Parathyroid adenoma (tissue), 2 donors: Measurements from ENCODE around the gene SPP1.
"Not testable (repeated sequence)": the region's sequence is repeated elsewhere in the genome, so short reads cannot be mapped to it uniquely, and the experiment has no call there.

Experiments
- H2AFZ ChIP-seq: fragments of 300-600 bp; sonication (generic); one replicate; pipeline ENCODE4 v1.7.0; 2017; ENCODE audit warnings: antibody characterized with exemption, mild to moderate bottlenecking
- H3K27ac ChIP-seq: fragments of 300-600 bp; sonication (generic); one replicate; pipeline ENCODE4 v1.7.0; 2017
- H3K27me3 ChIP-seq: fragments of 300-600 bp; sonication (generic); one replicate; pipeline ENCODE4 v1.7.0; 2017; ENCODE audit warnings: low read length; ENCODE audit not compliant: control insufficient read depth, insufficient read depth
- H3K36me3 ChIP-seq: fragments of 300-600 bp; sonication (generic); one replicate; pipeline ENCODE4 v1.7.0; 2017; ENCODE audit warnings: low read length; ENCODE audit not compliant: control insufficient read depth, insufficient read depth
- H3K4me1 ChIP-seq: fragments of 300-600 bp; sonication (generic); one replicate; pipeline ENCODE4 v1.7.0; 2017; ENCODE audit warnings: control low read depth
- H3K4me2 ChIP-seq: fragments of 300-600 bp; sonication (generic); one replicate; pipeline ENCODE4 v1.7.0; 2017; ENCODE audit warnings: low read length
- H3K4me3 ChIP-seq: fragments of 300-600 bp; sonication (generic); one replicate; pipeline ENCODE4 v1.7.0; 2017; ENCODE audit warnings: low read depth, low read length
- H3K79me2 ChIP-seq: fragments of 300-600 bp; sonication (generic); one replicate; pipeline ENCODE4 v1.7.0; 2017; ENCODE audit warnings: control low read depth
- H3K9ac ChIP-seq: fragments of 300-600 bp; sonication (generic); one replicate; pipeline ENCODE4 v1.7.0; 2017; ENCODE audit warnings: mild to moderate bottlenecking
- H3K9me3 ChIP-seq: fragments of 300-600 bp; sonication (generic); one replicate; pipeline ENCODE4 v1.7.0; 2017; ENCODE audit warnings: low read length; ENCODE audit not compliant: control insufficient read depth
- TF ChIP-seq, protein P1 (sequence below): fragments of 300-600 bp; sonication (generic); IDR thresholded peaks from one replicate; pipeline ENCODE4 v1.7.0; 2017; ENCODE audit warnings: antibody characterized with exemption, mild to moderate bottlenecking
- donor health status: primary hyperparathyroidism.

Gene SPP1

GRCh38 chr4:87938746-87939145 lies 36.8 kb upstream of the SPP1 start:
- no peaks in the 10 kb centered on the region for H3K9me3 ChIP-seq
- no peak overlapping the region for H3K9ac ChIP-seq
- no peaks in the 10 kb centered on the region for H3K79me2 ChIP-seq
- no peak overlapping the region for H3K4me3 ChIP-seq
- H2AFZ ChIP-seq = no peak overlapping the region
- H3K27me3 ChIP-seq = no peaks in the 10 kb centered on the region
- no peaks in the 10 kb centered on the region for H3K4me1 ChIP-seq
- no peak overlapping the region for H3K27ac ChIP-seq
- H3K36me3 ChIP-seq = no peaks in the 10 kb centered on the region
- TF ChIP-seq, protein P1, sequence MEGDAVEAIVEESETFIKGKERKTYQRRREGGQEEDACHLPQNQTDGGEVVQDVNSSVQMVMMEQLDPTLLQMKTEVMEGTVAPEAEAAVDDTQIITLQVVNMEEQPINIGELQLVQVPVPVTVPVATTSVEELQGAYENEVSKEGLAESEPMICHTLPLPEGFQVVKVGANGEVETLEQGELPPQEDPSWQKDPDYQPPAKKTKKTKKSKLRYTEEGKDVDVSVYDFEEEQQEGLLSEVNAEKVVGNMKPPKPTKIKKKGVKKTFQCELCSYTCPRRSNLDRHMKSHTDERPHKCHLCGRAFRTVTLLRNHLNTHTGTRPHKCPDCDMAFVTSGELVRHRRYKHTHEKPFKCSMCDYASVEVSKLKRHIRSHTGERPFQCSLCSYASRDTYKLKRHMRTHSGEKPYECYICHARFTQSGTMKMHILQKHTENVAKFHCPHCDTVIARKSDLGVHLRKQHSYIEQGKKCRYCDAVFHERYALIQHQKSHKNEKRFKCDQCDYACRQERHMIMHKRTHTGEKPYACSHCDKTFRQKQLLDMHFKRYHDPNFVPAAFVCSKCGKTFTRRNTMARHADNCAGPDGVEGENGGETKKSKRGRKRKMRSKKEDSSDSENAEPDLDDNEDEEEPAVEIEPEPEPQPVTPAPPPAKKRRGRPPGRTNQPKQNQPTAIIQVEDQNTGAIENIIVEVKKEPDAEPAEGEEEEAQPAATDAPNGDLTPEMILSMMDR = no peak
- no peak overlapping the region for H3K4me2 ChIP-seq

GRCh38 chr4:87939978-87940690 lies 35.4 kb upstream of the SPP1 start:
- Histone ChIP-seq H3K9me3 (no peaks in the 10 kb centered on the region), H3K27ac (no peak overlapping the region), H3K4me2 (no peak overlapping the region), H3K9ac (no peak overlapping the region), H3K4me1 (no peaks in the 10 kb centered on the region), H3K79me2 (no peaks in the 10 kb centered on the region), H3K27me3 (no peaks in the 10 kb centered on the region), H2AFZ (no peak overlapping the region), H3K4me3 (no peak overlapping the region), H3K36me3 (no peaks in the 10 kb centered on the region)
- TF ChIP-seq, protein P1 = no peak

GRCh38 chr4:87940809-87941208 lies 34.7 kb upstream of the SPP1 start:
- H3K4me2 ChIP-seq, H3K36me3 ChIP-seq, H3K27me3 ChIP-seq, H3K9me3 ChIP-seq, H2AFZ ChIP-seq, H3K27ac ChIP-seq, H3K4me1 ChIP-seq, H3K79me2 ChIP-seq, H3K9ac ChIP-seq, H3K4me3 ChIP-seq: not testable (repeated sequence)

GRCh38 chr4:87941537-87942392 lies 33.7 kb upstream of the SPP1 start:
- no peak overlapping the region for H3K4me2 ChIP-seq
- H3K36me3 ChIP-seq = no peaks in the 10 kb centered on the region
- H3K9me3 ChIP-seq = no peaks in the 10 kb centered on the region
- no peaks in the 10 kb centered on the region for H3K79me2 ChIP-seq
- TF ChIP-seq, protein P1 = no peak
- H3K27me3 ChIP-seq = no peaks in the 10 kb centered on the region
- H3K27ac ChIP-seq = no peak overlapping the region
- no peak overlapping the region for H2AFZ ChIP-seq
- H3K4me3 ChIP-seq = no peak overlapping the region
- no peaks in the 10 kb centered on the region for H3K4me1 ChIP-seq
- no peak overlapping the region for H3K9ac ChIP-seq

GRCh38 chr4:87943660-87944149 lies 31.8 kb upstream of the SPP1 start:
- H3K27me3 ChIP-seq = no peaks in the 10 kb centered on the region
- H3K27ac ChIP-seq = no peak overlapping the region
- H3K9ac ChIP-seq = no peak overlapping the region
- H3K36me3 ChIP-seq = no peaks in the 10 kb centered on the region
- no peaks in the 10 kb centered on the region for H3K9me3 ChIP-seq
- no peak overlapping the region for H3K4me3 ChIP-seq
- H3K4me2 ChIP-seq = no peak overlapping the region
- no peak overlapping the region for H2AFZ ChIP-seq
- TF ChIP-seq, protein P1 = no peak
- H3K79me2 ChIP-seq = no peaks in the 10 kb centered on the region
- H3K4me1 ChIP-seq = no peaks in the 10 kb centered on the region
